ENCODE results near the gene PNPLA7.

PNPLA7 gene

DNA sequence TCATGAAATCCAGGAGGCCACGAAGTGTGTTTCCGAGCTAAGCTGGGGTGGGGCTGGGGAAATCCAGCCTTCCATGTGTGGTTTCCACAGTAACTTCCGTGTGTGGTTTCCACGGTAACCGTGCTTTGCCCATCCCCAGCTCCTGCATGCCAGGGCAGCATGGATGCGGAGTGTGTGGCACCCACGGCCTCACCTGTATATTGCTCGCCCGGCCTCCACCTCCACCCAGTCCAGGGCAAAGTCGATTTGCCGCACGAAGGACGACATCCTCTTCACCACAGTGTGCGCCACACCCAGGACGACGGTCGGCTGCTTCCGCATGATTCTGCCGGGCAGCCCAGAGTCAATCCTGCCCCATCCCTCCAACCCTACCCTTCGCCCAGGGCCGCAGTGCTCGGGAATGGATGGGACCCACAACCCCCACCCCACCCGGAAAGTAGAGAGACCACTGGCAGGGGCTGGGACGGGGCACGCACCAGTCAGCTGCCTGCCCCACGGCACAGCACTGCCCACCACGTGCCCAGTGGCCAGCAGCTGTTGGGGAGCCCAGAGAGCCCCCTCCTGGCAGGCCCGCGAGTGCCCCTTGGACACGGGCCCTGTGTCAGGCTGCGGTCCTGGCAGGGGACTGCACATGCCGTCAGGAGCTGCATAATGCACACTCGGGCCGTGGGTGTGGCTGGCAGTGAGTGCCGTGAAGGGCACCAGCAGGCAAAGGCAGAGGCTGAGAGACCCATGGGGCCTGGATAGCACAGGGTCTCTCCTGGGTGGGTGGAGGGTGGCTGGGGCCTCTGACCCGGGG lies 52.1 kb downstream of the PNPLA7 start:
- DNase-seq (ENCODE audit: low read depth in 2 of 3, low spot score in 2 of 3): no peak

DNA sequence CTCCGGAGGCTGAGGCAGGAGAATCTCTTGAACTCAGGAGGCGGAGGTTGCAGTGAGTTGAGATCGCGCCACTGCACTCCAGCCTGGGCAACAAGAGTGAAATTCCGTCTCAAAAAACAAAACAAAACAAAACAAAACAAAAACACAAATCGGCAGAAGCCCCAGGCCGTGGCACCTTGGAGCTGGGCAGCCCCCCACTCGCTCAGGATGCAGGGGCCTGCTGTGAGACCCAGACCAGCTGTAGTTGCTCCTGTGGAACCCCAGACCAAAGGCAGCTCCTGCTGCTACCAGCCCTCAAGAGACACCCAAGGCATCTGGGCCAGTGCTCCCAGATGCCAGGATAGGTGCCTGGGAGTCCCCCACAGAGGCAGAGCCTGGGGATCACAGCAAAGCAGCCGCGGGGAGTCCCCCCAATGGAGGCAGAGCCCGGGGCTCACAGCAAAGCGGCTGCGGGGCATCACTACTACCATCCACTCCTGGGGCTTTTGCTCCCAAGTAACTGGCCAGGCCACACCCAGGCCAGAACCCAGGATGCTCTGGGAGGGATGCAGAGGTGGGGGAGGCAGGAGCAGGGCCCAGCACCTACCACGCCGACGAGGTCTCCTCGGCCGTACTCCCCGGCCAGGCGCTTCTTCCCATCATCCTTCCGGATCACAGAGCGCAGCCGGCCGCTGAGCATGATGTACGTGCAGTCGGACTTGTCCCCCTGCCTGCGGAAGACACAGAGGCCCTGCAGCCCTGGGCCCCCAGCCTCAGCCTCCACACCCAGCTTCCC lies 53.4 kb downstream of the PNPLA7 start:
- DNase-seq (ENCODE audit: low read depth in 2 of 3, low spot score in 2 of 3): no peak

DNA sequence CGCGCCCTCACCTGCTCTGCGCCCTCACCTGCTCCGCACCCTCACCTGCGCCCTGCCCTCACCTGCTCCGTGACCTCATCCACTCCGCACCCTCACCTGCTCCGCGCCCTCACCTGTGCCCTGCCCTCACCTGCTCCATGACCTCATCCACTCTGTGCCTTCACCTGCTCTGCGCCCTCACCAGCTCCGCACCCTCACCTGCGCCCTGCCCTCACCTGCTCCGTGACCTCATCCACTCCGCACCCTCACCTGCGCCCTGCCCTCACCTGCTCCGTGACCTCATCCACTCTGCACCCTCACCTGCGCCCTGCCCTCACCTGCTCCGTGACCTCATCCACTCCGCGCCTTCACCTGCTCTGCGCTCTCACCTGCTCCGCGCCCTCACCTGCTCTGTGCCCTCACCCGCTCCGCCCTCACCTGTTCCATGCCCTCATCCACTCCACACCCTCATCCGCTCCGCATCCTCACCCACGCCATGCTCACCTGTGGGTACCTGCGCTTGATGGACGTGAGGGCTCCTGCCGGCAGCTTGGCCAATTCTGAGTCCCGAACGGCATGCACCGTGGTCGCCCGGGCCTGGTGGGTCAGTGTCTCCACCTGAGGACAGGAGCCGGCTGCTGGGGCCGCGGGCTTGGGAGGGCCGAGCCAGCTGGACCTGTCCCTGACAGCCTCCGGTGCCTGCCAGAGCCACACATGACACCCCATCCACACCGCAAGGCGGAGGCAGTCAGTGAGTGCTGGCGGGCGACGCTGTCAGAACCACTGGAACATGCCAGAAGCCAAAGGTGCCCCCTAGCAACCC lies 55.5 kb downstream of the PNPLA7 start:
- DNase-seq (ENCODE audit: low read depth in 2 of 3, low spot score in 2 of 3): no peak

DNA sequence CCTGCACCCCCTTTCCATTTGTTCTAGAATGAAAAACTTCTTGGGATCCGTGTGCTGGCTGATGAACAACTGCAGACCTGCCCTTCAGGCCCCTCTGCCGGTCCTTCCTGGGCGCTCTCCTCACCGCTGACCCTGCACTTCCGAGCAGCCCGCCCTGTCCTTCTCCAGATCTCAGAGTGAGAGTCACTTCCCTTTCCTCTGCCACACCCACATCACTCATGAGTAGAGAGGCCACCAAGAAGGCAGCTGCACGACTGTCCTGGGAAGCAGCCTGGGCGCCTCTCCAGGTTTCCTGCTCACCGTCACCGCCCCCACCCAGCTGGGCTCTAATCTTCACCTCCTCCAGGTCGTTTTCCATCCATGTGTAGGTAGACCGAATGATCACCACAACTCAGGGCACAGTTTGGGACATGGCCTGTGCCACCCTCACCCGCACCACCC lies 56.1 kb downstream of the PNPLA7 start:
- no peak for DNase-seq (ENCODE audit: low read depth in 2 of 3, low spot score in 2 of 3)

DNA sequence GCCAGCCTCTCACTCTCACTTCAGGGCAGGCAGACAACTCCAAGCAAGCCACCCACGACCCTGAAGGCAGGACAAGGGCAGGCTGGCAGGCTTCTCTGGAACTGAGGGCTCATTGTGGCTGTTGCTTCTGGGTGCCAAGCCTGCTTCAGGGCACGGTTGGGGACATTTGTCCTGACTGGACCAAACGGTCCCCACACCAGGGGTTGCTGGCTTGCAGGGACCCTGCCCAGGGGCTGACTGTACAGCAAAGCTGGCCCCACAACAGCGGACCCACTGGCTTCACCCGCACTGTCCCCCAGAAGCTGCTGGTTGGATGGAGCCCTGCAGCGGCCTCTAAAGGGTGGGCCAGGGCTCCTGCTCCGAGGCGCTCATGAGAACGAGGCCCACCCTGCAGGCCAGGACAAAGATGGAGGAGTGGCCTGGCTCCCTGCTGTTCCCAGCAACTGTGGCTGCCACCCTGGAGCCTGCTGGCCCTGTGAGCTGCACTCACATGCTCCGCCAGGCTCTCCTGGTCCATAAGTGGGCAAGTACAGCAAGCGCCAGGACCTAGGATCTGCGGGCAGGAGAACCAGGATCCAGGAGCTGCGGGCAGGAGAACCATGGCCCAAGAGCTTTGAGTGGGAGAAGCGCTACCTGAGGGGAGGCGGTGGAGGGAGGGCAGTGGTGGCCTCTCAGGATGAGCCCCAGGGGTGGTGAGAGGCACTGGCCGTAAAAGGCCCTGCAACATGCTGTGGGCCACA lies 56.7 kb downstream of the PNPLA7 start:
- no peak for DNase-seq (ENCODE audit: low read depth in 2 of 3, low spot score in 2 of 3)

DNA sequence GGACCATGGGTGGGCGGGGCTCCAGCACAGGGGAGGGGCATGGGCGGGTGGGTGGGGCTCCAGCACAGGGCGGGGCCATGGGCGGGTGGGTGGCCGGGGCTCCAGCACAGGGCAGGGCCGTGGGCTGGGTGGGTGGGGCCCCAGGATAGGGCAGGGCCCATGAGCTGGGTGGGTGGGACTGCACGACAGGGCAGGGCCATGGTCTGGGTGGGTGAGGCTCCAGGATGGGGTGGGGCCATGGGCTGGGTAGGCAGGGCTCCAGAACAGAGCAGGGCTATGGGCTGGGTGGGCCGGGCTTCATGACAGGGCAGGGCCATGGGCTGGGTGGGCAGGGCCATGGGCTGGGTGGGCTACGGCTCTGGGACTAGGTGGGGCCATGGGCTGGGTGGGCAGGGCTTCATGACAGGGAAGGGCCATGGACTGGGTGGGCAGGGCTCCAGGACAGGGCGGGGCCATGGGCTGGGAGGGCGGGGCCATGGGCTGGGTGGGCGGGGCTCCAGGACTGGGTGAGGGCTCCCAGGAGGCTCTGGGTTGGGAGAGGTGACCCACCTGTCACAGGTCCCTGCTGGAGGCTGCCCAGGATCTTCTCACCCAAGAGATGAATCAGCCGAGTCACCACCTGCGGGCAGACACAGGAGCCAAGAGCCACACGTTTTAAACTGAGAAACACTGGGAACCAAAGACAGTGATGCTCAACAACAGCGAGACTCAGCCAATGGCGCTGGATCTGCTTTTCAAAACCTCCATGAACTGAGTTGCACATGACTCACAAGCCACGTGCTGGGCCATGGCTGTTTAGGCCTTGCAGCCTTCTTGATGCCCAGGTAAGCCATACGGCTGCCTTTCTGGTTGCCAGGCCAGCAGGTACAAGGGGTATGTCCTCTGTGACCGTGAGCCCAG lies 57.5 kb downstream of the PNPLA7 start:
- DNase-seq (ENCODE audit: low read depth in 2 of 3, low spot score in 2 of 3): peak in 1 of 3 experiments; percentile 4

DNA sequence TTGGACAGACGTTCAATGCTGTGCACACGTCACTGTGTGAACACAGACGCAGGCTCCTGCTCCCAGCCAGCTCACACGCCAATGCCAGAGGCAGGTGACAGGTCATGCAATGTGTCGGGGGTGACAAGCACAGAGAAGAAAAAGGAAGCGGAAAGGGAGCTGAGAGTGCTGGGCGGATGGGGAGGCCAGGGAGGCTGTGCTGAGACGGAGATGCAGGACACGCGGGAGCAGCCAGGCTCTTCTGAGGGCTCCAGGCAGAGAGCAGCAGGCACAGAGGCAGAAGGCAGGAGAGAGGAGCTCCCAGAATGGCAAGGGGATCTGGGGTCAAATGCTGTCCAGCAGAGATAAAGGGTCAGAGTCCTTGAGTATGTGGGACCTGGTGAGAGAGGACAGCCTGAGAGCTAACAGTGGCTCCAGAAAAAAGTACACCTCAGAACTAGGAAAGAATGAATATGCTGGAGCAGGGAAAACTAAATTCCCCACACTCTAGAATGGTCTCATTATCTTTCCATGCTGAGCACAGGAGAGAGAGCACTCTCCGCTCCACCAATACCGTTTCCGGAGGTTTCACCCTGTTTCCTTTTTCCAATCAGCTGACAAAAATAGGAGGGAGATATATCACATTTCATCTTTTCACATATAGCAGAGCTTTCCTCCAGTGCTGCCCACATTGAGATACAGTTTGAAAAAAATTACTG lies 58.3 kb downstream of the PNPLA7 start:
- no peak for DNase-seq (ENCODE audit: low read depth in 2 of 3, low spot score in 2 of 3)

DNA sequence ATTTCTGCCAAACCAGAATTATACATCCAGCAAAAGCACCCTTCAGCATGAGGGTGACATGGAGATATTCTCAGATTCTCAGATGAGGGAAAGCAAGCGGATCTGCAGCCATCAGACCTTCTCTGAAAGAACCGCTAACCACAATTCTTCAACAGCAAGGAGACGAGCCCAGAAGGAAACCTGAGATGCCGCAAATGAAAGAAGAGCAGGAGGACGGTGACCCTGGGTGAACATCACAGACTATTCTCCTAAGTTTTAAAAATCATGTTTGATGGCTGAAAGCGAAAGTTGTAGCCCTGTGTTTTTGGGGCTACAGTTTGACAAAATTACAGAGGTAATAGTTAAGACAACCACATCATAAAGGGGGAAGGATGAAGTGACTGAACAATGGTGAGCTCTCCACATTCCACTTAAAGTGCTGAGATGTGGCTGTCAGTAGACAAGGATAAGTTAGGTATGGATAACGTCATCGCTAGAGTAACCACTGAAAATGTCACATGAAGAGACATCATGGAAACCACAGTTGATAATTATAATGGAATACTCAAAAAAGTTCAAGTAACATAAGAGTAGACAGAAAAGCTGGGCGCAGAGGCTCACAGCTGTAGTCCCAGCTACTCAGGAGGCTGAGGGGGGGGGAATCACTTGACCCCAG lies 59.5 kb downstream of the PNPLA7 start:
- DNase-seq (ENCODE audit: low read depth in 2 of 3, low spot score in 2 of 3): no peak

DNA sequence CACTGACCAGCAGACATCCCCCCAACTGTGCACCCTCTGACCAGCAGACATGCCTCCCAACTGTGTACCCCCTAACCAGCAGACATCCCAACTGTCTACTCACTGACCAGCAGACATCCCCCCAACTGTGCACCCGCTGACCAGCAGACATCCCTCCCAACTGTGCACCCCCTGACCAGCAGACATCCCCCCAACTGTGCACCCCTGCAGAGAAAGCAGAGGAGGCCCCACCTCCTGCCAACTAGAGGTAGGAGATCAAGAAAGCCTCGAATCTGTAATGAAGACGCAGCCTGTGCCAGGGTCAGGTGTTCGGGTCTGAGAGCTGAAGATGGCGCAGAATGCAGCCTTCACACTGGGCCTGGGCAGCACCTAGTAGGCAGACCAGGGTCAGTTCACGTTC lies 61.3 kb downstream of the PNPLA7 start:
- no peak for DNase-seq (ENCODE audit: low read depth in 2 of 3, low spot score in 2 of 3)

DNA sequence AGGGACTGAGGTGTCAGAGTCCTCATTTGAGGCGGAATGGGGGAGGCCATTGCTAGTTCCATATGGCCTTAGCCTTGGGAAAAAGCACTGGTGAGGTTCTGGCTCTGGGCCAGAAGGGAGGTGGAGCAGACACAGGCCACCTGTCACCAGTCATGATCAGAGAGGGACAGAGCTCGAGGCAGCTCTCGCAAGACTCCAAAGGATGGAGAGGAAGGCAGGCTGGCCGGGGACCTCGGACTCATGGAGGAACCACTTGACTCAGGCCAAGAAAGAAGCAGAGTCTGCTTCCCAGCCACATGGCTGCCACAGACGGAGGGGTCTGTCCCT lies 61.9 kb downstream of the PNPLA7 start:
- DNase-seq (ENCODE audit: low read depth in 2 of 3, low spot score in 2 of 3): no peak

DNA sequence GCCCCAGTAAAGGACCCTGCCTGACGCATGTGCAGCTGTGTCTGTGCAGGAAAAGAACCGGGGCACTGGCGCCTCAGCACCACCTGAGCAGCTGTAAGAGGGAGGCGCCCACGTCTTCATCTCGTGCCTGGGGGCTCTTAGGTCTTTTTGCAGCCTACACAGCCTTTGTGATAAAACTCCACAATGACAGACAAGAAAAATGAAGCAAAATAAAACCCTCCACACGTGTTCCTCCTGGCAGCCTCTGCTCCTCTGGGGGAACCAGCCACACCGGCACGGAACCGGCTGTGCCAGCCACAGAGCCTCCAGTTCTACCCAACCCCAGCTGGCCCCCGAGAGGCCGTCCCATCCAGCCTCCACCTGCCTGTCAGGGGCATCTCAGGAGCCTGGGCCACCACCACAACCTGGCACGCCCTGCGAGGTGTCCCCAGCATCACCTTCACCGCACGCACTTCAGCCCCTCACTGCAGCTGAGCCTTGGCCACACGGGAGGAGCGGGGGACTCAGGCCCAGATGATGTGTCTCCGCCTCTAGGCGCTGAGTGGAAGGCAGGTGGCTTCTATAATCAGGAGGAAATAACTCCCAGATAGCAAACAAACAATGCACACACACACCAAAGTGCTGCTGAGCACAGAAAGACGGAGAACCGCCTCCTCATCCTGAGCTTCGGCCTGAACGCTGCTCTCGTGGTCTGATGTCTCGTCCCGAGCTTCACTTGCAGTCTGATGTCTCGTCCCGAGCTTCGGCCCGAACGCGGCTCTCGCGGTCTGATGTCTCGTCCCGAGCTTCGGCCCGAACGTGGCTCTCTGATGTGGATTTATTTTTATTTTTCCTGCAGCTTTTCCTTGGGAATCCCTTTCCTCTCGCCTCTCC lies 62.5 kb downstream of the PNPLA7 start:
- DNase-seq (ENCODE audit: low read depth in 2 of 3, low spot score in 2 of 3): no peak

DNA sequence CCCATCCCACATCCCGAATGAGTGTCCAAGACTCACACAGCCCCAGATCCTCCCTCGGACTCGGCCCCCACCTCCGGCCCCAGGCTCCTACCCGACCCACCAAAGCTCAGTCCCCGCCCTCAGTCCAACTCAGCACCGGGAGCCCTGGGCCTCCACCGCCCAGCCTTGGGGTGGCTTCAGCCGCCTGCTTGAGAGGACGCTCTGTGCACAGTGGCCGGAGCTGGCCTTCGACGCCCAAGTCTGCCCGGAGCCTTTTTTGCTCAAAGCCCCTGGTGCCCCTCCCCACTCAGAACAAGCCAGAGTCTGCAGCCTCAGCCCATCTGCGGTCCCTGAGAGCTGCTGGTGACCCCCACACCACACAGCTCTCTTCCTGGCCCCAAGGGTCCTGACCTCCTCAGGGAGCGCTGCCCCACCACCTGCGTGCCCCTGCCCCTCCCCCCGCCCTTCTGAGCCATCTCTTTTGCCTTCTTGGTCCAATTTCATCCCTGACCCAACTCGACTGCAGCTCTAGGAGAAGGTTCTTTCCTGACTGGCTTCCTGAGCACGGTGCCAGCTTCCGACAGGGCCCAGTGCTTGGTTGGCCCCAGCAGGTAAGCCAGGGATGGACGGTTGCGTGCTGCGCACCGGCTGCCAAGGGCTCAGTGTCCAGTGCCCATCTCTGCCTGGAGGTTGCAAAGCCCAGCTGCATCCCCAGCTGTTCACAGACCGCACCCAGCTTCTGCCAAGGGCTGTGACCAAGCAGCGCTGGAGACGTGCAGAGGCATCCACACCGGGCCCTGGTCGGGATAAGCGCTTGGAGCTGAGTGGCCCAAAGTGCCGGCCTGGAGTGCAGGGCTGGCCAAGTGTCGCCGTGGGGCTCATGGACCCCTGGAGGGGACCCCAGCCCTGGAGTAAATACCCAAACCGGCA lies 63.4 kb downstream of the PNPLA7 start:
- no peak for DNase-seq (ENCODE audit: low read depth in 2 of 3, low spot score in 2 of 3)

DNA sequence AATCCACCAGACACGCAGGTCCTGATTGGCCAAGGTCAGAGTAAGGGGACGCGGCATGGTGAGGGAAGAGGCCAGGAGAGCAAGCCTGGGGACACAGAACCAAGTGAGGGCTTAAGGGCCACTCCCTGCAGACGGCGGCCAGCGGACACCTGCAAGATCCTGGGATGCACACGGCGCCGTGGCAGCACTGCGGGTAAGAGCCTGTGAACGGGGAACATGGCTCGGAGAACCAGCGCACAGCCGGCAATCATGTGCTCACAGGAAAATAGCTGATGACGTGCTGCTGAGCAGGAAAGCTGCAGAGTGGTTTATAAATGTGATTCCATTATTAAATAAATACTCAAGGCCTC lies 64.1 kb downstream of the PNPLA7 start:
- DNase-seq (ENCODE audit: low read depth in 2 of 3, low spot score in 2 of 3): no peak

DNA sequence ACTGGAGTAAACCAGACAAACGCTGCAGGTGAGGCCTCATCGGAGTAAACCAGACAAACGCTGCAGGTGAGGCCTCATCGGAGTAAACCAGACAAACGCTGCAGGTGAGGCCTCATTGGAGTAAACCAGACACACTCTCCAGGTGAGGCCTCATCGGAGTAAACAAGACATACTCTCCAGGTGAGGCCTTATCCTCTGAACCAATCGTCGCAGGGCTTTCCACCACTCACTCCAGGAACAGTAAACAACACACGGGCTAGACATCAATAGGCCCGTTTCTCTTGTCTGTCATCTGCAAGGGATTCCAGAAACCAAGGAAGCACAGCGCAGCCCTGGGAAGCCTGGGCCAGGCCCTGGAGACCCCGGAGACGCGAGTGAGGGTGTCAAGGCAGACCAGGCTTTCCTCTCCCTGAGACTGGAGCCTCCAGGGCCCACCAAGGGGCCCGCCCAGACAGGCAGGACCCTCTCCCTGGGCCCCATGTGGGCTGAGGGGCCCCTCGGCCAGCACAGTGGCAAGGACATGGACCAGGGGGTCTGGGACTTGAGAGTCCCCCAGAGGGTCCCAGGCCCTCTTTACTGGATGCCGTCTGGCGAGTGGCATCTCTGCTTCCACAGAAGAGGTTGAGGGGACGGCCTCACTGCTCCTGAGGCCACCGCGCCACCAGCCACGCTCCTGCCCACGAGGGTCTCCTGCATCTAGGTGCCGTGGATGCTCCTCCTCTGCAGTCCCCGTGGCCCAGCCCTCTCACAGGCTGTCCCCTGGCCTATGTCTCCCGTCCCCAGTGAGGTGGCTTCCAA lies 64.7 kb downstream of the PNPLA7 start:
- DNase-seq (ENCODE audit: low read depth in 2 of 3, low spot score in 2 of 3): no peak

DNA sequence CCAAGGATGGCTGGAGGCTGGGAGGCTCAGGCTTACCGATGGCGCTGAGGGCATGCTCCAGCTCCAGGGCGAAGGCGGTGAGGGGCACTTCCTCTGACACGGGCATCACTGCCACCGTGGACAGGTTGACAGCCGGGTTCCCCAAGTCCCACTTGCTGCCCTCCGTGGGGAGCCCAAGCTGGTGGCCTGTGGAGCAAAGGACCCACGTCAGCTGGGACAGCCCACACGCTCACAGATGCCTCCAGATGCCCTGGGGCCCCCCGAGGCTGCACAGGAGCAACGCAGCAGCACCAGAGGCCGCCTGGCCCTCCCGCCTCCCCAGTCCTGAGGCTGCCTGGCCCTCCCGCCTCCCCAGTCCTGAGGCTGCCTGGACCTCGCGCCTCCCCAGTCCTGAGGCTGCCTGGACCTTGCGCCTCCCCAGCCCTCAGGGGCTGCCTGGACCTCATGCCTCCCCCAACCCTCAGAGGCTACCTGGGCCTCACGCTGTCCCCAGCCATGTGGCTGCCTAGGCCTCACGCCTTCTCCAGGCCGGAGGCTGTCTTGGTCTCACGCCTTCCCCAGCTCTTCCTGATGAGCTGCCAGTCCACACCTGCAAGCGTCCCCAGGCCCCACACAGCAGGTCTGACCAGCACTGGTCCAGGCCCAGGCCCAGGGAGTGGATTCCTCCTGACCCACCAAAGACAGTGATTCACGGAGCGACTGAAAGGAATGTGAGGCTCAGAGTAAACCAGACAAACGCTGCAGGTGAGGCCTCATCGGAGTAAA lies 65.5 kb downstream of the PNPLA7 start:
- DNase-seq (ENCODE audit: low read depth in 2 of 3, low spot score in 2 of 3): no peak
